ENCODE data around the gene PVRIG. TPM values are rescaled to one million over a fixed set of nuclear protein-coding genes. Genes with fewer than 3 reads are reported as not detected.

PVRIG gene
- total and polyA plus RNA-seq, 12 donors, result 0.21 to 1.8 (median 0.49) TPM; not detected in 2

- intact Hi-C loops (cut with DNase I), result loop anchor here in 1 of 2 donors (5.0 kb wide), 1 partner anchor 77 kb away; no protein-coding TSS in a partner anchor
These were observed 10.8 kb upstream of the PVRIG start for GRCh38 chr7:100208911-100209408.

GRCh38 chr7:100209493-100209892, 10.3 kb upstream of the PVRIG start:
- Histone ChIP-seq H3K4me3 (no peak overlapping the region), H3K9me3 (replicated peaks in 1 of 3) (no peaks in the 10 kb centered on the region), H3K27me3 (no peaks in the 10 kb centered on the region), H3K4me1 (replicated peaks in 1 of 2) (no peaks in the 10 kb centered on the region), H3K36me3 (replicated peaks in 1 of 2) (no peaks in the 10 kb centered on the region), H3K27ac (no peak overlapping the region)
- DNase-seq, result no peak
- intact Hi-C loops (cut with DNase I), result loop anchor here in 1 of 2 donors (5.0 kb wide), 1 partner anchor 77 kb away; no protein-coding TSS in a partner anchor
- TF ChIP-seq CTCF (IDR thresholded peaks at IDR 0.05) (no peak), POLR2A (IDR thresholded peaks at IDR 0.05) (no peak)
- 65 to 81% (median 66%) methylated on average over 6 of the region's 6 CpGs for WGBS, 4 donors

More at GRCh38 chr7:100208911-100209408, 10.8 kb upstream of the PVRIG start:
- Histone ChIP-seq H3K9me3 (replicated peaks in 1 of 3) (no peaks in the 10 kb centered on the region), H3K27ac (no peak overlapping the region), H3K27me3 (no peaks in the 10 kb centered on the region), H3K4me3 (no peak overlapping the region), H3K36me3 (replicated peaks in 1 of 2) (no peaks in the 10 kb centered on the region), H3K4me1 (replicated peaks in 1 of 2) (no peaks in the 10 kb centered on the region)
- peak in 1 of 7 donors; percentile 48 for DNase-seq
- no peak for TF ChIP-seq CTCF (IDR thresholded peaks at IDR 0.05)
- TF ChIP-seq POLR2A (IDR thresholded peaks at IDR 0.05), result no peak
- 40 to 52% (median 50%) methylated on average over 6 of the region's 6 CpGs for WGBS, 4 donors

GRCh38 chr7:100210805-100211204, 8.9 kb upstream of the PVRIG start:
- Histone ChIP-seq H3K36me3 (replicated peaks in 1 of 2) (no peaks in the 10 kb centered on the region), H3K4me1 (replicated peaks in 1 of 2) (no peaks in the 10 kb centered on the region), H3K27me3 (no peaks in the 10 kb centered on the region), H3K27ac (no peak overlapping the region), H3K4me3 (no peak overlapping the region), H3K9me3 (replicated peaks in 1 of 3) (no peaks in the 10 kb centered on the region)
- intact Hi-C loops (cut with DNase I), result loop anchor here in 1 of 2 donors (10.0 kb wide), 1 partner anchor 56 kb away; the partner anchor contains the start of gene TRAPPC14
- TF ChIP-seq CTCF (IDR thresholded peaks at IDR 0.05), result no peak
- TF ChIP-seq POLR2A (IDR thresholded peaks at IDR 0.05), result no peak
- WGBS, 4 donors, result 80 to 92% (median 88%) methylated on average over 5 of the region's 5 CpGs
- DNase-seq, result peak in 1 of 7 donors; percentile 42

GRCh38 chr7:100211342-100211780, 8.4 kb upstream of the PVRIG start:
- Histone ChIP-seq H3K27ac (no peak overlapping the region), H3K9me3 (replicated peaks in 1 of 3) (no peaks in the 10 kb centered on the region), H3K4me1 (replicated peaks in 1 of 2) (no peaks in the 10 kb centered on the region), H3K4me3 (no peak overlapping the region), H3K36me3 (replicated peaks in 1 of 2) (no peaks in the 10 kb centered on the region), H3K27me3 (no peaks in the 10 kb centered on the region)
- WGBS, 4 donors, result 65 to 73% (median 69%) methylated on average over 7 of the region's 7 CpGs
- no peak for TF ChIP-seq CTCF (IDR thresholded peaks at IDR 0.05)
- TF ChIP-seq POLR2A (IDR thresholded peaks at IDR 0.05), result no peak
- intact Hi-C loops (cut with DNase I), result loop anchor here in 1 of 2 donors (10.0 kb wide), 1 partner anchor 57 kb away; the partner anchor contains the start of gene TRAPPC14
- no peak for DNase-seq
